Measurements from ENCODE around the gene FOXL1.

Gene FOXL1

GRCh38 chr16:86571530-86571915 is 6.8 kb upstream of the FOXL1 start:
- no peak for DNase-seq (ENCODE audit: low read depth in 1 of 2, low spot score in 1 of 2)
- TF ChIP-seq SPI1 (IDR thresholded peaks at IDR 0.05; ENCODE audit: borderline replicate concordance, low read depth): no peak
- TF ChIP-seq POLR2AphosphoS5 (IDR thresholded peaks at IDR 0.05; ENCODE audit: low read depth): no peak
- no peak for TF ChIP-seq REST (IDR thresholded peaks at IDR 0.05; ENCODE audit: insufficient replicate concordance, low read depth)
- TF ChIP-seq GABPA (IDR thresholded peaks at IDR 0.05; ENCODE audit: low read depth): no peak
- Histone ChIP-seq H3K4me3 (replicated peaks; ENCODE audit: insufficient read depth, low read length) (no peak overlapping the region), H3K27me3 (ENCODE audit: insufficient read depth, poor library complexity, severe bottlenecking) (peaks cover 6% of the 10 kb centered on the region), H3K27ac (replicated peaks) (no peak overlapping the region)

DNA sequence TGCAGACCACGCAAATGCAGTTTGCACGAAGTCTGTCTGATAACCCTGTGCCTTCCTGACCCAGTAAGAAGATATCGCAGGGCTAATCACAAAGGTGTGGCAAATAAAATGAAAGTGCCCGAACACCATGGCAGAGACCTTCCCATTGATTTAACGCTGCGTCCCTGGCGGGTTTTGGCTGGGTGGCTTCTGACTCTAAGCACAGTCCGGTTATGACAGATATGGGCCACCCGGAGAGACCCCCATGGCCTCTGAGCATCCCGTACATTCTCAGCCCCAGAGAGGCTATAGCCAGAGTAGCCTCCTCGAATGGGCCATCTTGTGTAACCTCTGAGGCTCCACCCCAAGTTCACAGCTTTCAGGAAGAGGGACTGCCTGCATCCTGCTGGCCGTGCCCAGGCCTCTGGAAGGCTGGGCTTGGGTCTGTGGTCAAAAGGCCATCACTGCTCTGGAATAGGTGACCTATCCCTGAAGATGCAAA is 6.3 kb upstream of the FOXL1 start:
- Histone ChIP-seq H3K27ac (replicated peaks) (no peak overlapping the region), H3K4me3 (replicated peaks; ENCODE audit: insufficient read depth, low read length) (no peak overlapping the region), H3K27me3 (ENCODE audit: insufficient read depth, poor library complexity, severe bottlenecking) (peaks cover 6% of the 10 kb centered on the region)
- no peak for DNase-seq (ENCODE audit: low read depth in 1 of 2, low spot score in 1 of 2)
- TF ChIP-seq, protein P1, sequence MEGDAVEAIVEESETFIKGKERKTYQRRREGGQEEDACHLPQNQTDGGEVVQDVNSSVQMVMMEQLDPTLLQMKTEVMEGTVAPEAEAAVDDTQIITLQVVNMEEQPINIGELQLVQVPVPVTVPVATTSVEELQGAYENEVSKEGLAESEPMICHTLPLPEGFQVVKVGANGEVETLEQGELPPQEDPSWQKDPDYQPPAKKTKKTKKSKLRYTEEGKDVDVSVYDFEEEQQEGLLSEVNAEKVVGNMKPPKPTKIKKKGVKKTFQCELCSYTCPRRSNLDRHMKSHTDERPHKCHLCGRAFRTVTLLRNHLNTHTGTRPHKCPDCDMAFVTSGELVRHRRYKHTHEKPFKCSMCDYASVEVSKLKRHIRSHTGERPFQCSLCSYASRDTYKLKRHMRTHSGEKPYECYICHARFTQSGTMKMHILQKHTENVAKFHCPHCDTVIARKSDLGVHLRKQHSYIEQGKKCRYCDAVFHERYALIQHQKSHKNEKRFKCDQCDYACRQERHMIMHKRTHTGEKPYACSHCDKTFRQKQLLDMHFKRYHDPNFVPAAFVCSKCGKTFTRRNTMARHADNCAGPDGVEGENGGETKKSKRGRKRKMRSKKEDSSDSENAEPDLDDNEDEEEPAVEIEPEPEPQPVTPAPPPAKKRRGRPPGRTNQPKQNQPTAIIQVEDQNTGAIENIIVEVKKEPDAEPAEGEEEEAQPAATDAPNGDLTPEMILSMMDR (IDR thresholded peaks at IDR 0.05; ENCODE audit: insufficient read depth, low read length): no peak
- TF ChIP-seq SPI1 (IDR thresholded peaks at IDR 0.05; ENCODE audit: borderline replicate concordance, low read depth) (no peak), REST (IDR thresholded peaks at IDR 0.05; ENCODE audit: insufficient replicate concordance, low read depth) (no peak), GABPA (IDR thresholded peaks at IDR 0.05; ENCODE audit: low read depth) (no peak), POLR2AphosphoS5 (IDR thresholded peaks at IDR 0.05; ENCODE audit: low read depth) (no peak)

- no peak overlapping the region for H3K27ac ChIP-seq (replicated peaks)
- TF ChIP-seq SPI1 (IDR thresholded peaks at IDR 0.05; ENCODE audit: borderline replicate concordance, low read depth): no peak
- TF ChIP-seq POLR2AphosphoS5 (IDR thresholded peaks at IDR 0.05; ENCODE audit: low read depth): no peak
- TF ChIP-seq, protein P1 (IDR thresholded peaks at IDR 0.05; ENCODE audit: insufficient read depth, low read length): no peak
- no peak for TF ChIP-seq GABPA (IDR thresholded peaks at IDR 0.05; ENCODE audit: low read depth)
- no peak for TF ChIP-seq REST (IDR thresholded peaks at IDR 0.05; ENCODE audit: insufficient replicate concordance, low read depth)
- no peak for DNase-seq (ENCODE audit: low read depth in 1 of 2, low spot score in 1 of 2)
- H3K27me3 ChIP-seq (ENCODE audit: insufficient read depth, poor library complexity, severe bottlenecking): peaks cover 5% of the 10 kb centered on the region
- H3K4me3 ChIP-seq (replicated peaks; ENCODE audit: insufficient read depth, low read length): no peak overlapping the region
Observed at GRCh38 chr16:86572606-86573005, 5.7 kb upstream of the FOXL1 start.
